Right atrium auricular region (tissue), 2 donors: Measurements from ENCODE around the gene FAM43B. TPM values are rescaled to one million over a fixed set of nuclear protein-coding genes. Genes with fewer than 3 reads are reported as not detected.

Experiments
- DNase-seq: peaks from one replicate; pipeline ENCODE4 v3.0.0-alpha.2; 2019; ENCODE audit warnings: low spot score
- H3K27ac ChIP-seq, 2 donors: fragments of 200-600 bp; sonication (generic); 1 replicate in 1 of 2; 2 replicates in 1 of 2; pipeline ENCODE4 v1.5.1; 2016 to 2019
- H3K27me3 ChIP-seq, 2 donors: fragments of 200-600 bp; sonication (generic); one replicate each; pipeline versions ENCODE4 v1.5.1 to v1.6.0; 2017 to 2019
- H3K36me3 ChIP-seq: fragments of 200-600 bp; sonication (generic); one replicate; pipeline ENCODE4 v1.5.1; 2016
- H3K4me1 ChIP-seq, 2 donors: fragments of 200-600 bp; sonication (generic); one replicate each; pipeline versions ENCODE4 v1.5.1 to v1.6.0; 2017 to 2019
- H3K4me3 ChIP-seq, 2 donors: fragments of 200-600 bp; sonication (generic); 1 replicate in 1 of 2; 2 replicates in 1 of 2; pipeline ENCODE4 v1.5.1; 2017 to 2019; ENCODE audit warnings: mild to moderate bottlenecking in 1 of 2, moderate library complexity in 1 of 2
- H3K9me3 ChIP-seq, 2 donors: fragments of 200-600 bp; sonication (generic); one replicate each; pipeline ENCODE4 v1.5.1; 2019
- CTCF ChIP-seq, 2 donors: fragments of 200-600 bp; sonication (generic); IDR thresholded peaks; one replicate each; pipeline ENCODE4 v1.5.1; 2019; ENCODE audit warnings: antibody characterized with exemption in 2 of 2
- total RNA-seq, 2 donors: library from RNA; depleted of rRNA; stranded (reverse); fragments of >200 nt; gene quantifications; one replicate each; pipeline ENCODE4 v1.1.0, GENCODE V29; 2016

Gene FAM43B
- total RNA-seq, 2 donors from 2014 or later = 1.4 to 1.7 TPM

GRCh38 chr1:20538760-20539551 is 13.4 kb upstream of the FAM43B start:
- Histone ChIP-seq H3K27me3 (no peaks in the 10 kb centered on the region), H3K4me1 (peaks cover 0 to 8% of the 10 kb centered on the region in 2 donors), H3K36me3 (no peaks in the 10 kb centered on the region), H3K27ac (no peak overlapping the region), H3K9me3 (no peaks in the 10 kb centered on the region), H3K4me3 (no peak overlapping the region)
- no peak for TF ChIP-seq CTCF (IDR thresholded peaks at IDR 0.05)
- no peak for DNase-seq

GRCh38 chr1:20540281-20540680 is 12.1 kb upstream of the FAM43B start:
- H3K27me3 ChIP-seq = no peaks in the 10 kb centered on the region
- H3K36me3 ChIP-seq = no peaks in the 10 kb centered on the region
- TF ChIP-seq CTCF (IDR thresholded peaks at IDR 0.05) = no peak
- H3K9me3 ChIP-seq = no peaks in the 10 kb centered on the region
- H3K4me3 ChIP-seq = no peak overlapping the region
- H3K27ac ChIP-seq = no peak overlapping the region
- H3K4me1 ChIP-seq = no peaks in the 10 kb centered on the region
- DNase-seq = no peak

- H3K36me3 ChIP-seq = no peaks in the 10 kb centered on the region
- H3K27me3 ChIP-seq = no peaks in the 10 kb centered on the region
- H3K4me3 ChIP-seq = no peak overlapping the region
- no peak overlapping the region for H3K27ac ChIP-seq
- no peak for DNase-seq
- no peaks in the 10 kb centered on the region for H3K9me3 ChIP-seq
- peaks cover 0 to under 1% of the 10 kb centered on the region in 2 donors for H3K4me1 ChIP-seq
- no peak for TF ChIP-seq CTCF (IDR thresholded peaks at IDR 0.05)
Measured at GRCh38 chr1:20546637-20547036, 5.7 kb upstream of the FAM43B start.

- no peak for TF ChIP-seq CTCF (IDR thresholded peaks at IDR 0.05)
- peak overlapping the region in 1 of 2 donors; percentile 72 for H3K27ac ChIP-seq
- H3K27me3 ChIP-seq = no peaks in the 10 kb centered on the region
- H3K4me1 ChIP-seq = peaks cover 0 to 32% of the 10 kb centered on the region in 2 donors
- no peak overlapping the region for H3K4me3 ChIP-seq
- H3K36me3 ChIP-seq = no peaks in the 10 kb centered on the region
- DNase-seq = no peak
- H3K9me3 ChIP-seq = no peaks in the 10 kb centered on the region
Measured at GRCh38 chr1:20551161-20551560, 1.2 kb upstream of the FAM43B start.

GRCh38 chr1:20552728-20553445 is 514 bp downstream of the FAM43B start:
- Histone ChIP-seq H3K27ac (peak overlapping the region; percentile 62 to 72), H3K9me3 (no peaks in the 10 kb centered on the region), H3K4me1 (peaks cover 0 to 32% of the 10 kb centered on the region in 2 donors), H3K4me3 (peak overlapping the region; percentile 44 to 56), H3K36me3 (no peaks in the 10 kb centered on the region), H3K27me3 (no peaks in the 10 kb centered on the region)
- DNase-seq = no peak
- no peak for TF ChIP-seq CTCF (IDR thresholded peaks at IDR 0.05)
